Measurements from ENCODE around the gene FSCB. TPM values are rescaled to one million over a fixed set of nuclear protein-coding genes. Genes with fewer than 3 reads are reported as not detected.
"Not testable (repeated sequence)": the region's sequence is repeated elsewhere in the genome, so short reads cannot be mapped to it uniquely, and the experiment has no call there.

Gene FSCB
- polyA plus RNA-seq (2013, experiment 1 of 2; ENCODE audit: insufficient read length): not detected
- not detected for polyA plus RNA-seq (2013, experiment 2 of 2; ENCODE audit: insufficient read length)

DNA sequence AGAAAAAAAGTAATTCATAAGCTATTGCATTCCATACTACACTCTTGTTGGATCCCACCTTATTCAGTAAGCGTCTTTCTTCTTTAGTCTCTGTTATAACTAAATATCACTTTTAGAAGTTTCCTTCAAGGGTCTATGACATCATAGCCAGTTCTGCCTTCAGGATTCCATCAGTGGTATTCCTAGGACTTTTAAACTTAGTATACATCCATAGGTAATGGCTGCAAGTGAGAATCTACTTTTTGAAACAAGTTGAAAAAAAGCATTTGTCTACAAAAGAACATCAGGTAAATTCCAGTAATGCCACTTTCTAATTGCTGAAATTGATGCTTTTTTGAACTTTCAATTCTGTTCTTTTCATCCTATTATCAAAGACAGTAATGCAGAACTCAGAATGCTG, at the start of gene FSCB:
Gene FSCB (minus strand): TSS at position 101 of the 400 bp plus-strand sequence. CDS start 296 bp downstream, outside the sequence.
- no peak for DNase-seq

- DNase-seq: peak; percentile 69
Measured at GRCh38 chr14:44531658-44532057, 24.6 kb upstream of the FSCB start.

DNA sequence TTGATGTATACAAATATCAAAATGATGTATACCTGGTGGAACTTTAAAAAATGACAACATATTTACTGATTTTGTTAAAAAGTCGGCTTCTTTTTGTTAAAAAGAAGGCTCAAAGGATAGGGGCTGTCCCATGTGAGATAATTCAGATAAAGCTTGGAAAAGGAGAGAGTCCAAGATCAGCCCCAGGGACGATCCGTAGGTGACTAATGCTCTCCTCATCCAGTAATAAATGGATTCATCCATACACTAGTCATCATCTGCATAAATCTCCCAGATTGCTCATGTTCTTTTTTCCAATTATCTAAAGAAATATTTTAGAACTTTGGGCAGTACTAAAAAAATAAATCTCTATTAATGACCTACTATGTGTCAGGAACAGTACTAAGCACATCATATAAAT, 23.4 kb upstream of the FSCB start:
- DNase-seq: peak; percentile 9

GRCh38 chr14:44529026-44529425, 21.9 kb upstream of the FSCB start:
- peak; percentile 29 for DNase-seq

DNA sequence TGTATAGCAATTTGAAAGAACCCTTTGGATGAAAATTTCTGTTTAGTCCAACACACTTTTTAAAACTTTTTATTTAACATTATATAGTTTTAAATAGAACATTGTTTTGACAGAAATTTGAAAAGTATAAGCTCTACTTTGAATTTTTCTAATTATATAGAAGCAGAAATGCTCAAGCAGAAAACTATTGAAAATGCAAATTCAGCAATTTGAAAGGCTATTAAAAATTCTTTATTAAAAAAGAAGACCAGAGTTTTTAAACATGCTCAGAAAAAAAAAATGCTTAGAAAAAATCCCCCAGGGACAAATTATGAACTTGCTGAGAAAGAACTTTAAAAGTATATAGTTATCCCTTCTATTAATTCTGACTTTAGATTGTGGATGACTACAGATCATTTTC, 21.1 kb upstream of the FSCB start:
- DNase-seq: no peak

GRCh38 chr14:44525237-44525636, 18.2 kb upstream of the FSCB start:
- no peak for DNase-seq

GRCh38 chr14:44515668-44516067, 8.6 kb upstream of the FSCB start:
- DNase-seq: not testable (repeated sequence)

DNA sequence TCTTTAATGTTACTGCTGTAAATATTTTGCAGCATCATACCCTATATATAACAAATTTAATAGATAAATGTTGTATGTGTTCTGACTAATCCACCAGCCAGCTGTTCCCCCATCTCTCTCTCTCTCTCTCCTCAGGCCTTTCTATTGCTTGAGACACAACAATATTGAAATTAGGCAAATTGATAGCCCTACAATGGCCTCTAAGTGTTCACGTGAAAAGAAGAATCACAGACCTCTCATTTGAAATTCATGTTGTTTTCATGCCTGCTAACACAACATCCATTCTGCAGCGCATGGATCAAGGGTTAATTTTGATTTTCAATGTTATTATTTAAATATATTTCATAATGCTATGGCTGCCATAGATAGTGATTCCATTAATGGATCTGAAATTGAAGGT, 1.8 kb upstream of the FSCB start:
- DNase-seq: no peak

GRCh38 chr14:44505588-44505987, 1.5 kb downstream of the FSCB start:
- no peak for DNase-seq

GRCh38 chr14:44497148-44497547, 9.9 kb downstream of the FSCB start:
- no peak for DNase-seq

GRCh38 chr14:44494137-44494536, 12.9 kb downstream of the FSCB start:
- no peak for DNase-seq

GRCh38 chr14:44490966-44491365, 16.1 kb downstream of the FSCB start:
- no peak for DNase-seq

DNA sequence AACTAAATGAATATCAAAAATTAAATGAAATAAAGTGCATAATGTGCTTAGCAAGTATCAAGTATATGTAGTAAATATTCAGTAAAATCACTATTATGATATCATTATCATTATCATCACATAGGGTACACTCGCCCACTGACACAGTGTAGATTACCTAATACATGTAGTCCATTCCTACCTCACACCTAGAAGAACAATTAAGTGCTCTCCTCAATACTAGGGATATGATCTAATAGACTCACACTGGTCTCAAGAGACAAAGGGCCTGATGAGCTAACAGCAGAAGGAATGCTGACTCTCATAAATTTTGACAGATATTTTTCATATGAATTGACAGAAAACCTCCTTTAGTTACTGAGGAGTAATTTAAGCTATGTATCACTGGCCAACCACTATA, 29.1 kb downstream of the FSCB start:
- no peak for DNase-seq

DNA sequence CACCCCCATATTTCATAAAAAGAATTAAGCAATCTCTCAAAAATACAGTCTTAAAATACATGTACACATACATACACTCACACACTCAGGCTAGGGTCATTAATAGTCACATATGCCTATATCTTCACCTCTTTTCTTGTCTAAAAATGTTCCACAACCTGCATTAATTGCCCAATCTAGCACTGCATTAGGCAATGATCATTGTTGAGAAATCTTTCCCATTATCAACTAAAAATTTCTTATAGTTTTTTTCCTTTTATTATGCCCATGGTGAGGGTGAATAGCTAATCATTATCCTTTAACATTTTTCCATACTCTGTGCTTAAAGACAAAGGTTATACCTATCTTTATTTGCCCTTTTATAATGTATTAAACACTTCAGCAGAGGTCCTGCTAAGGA, 38.3 kb downstream of the FSCB start:
- DNase-seq: no peak

- no peak for DNase-seq
Measured at GRCh38 chr14:44463356-44464004, 43.6 kb downstream of the FSCB start.

- DNase-seq: no peak
Measured at GRCh38 chr14:44462381-44462780, 44.7 kb downstream of the FSCB start.

- DNase-seq: no peak
Measured at GRCh38 chr14:44461811-44462210, 45.3 kb downstream of the FSCB start.

Measured in fibroblast of skin of abdomen (primary cell).